Measurements from ENCODE around the gene GALNT7. TPM values are rescaled to one million over a fixed set of nuclear protein-coding genes. Genes with fewer than 3 reads are reported as not detected.

The GALNT7 gene
- total and polyA plus RNA-seq, 4 donors: 6.3 to 29.8 (median 16.2) TPM

DNA sequence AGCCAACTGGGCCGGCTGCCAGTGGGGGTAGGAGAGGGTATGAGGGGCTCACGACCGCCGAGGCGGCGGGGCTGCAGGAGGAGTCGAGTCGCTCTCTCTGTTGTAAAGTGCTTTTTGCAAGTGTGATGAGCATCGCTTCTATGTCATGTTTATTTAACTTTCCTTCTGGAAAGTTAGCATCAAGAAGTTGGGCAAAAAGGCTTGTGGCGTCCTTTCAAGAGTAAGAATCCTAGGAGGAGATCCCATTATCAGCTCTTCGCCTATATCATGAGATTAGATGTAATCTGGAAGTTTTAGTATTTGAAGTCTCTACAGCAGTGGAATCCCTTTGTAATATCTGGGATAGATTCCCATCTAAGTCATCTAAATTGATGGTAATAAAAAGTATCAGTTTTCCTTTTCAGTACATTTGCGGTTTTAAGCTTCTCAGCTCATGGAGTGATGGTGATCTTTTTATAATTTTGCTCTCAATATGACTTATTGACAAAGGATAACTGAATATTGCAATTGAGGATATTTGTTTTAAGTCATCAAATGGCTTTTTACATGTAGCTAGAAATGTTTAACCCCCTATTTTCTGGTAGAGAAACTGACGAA is 1.7 kb downstream of the GALNT7 start:
- ATAC-seq (ENCODE audit: low FRiP score) (no peak), DNase-seq (no peak)
- Histone ChIP-seq H3K27me3 (ENCODE audit: control insufficient read depth in 1 of 2, insufficient read depth in 2 of 2, low read length in 1 of 2) (no peaks in the 10 kb centered on the region), H3K36me3 (ENCODE audit: control insufficient read depth in 1 of 2, insufficient read depth in 2 of 2, low read length in 1 of 2) (no peaks in the 10 kb centered on the region), H3K4me3 (ENCODE audit: low read length in 2 of 2) (peak overlapping the region; percentile 77 to 83), H3K9me3 (ENCODE audit: control insufficient read depth, low read length) (no peaks in the 10 kb centered on the region), H3K27ac (ENCODE audit: low read depth in 1 of 2, low read length in 2 of 2) (peak overlapping the region; percentile 25 to 79), H3K4me1 (ENCODE audit: control insufficient read depth in 1 of 2, insufficient read depth in 2 of 2, low read length in 2 of 2) (peaks cover 0 to 3% of the 10 kb centered on the region in 2 donors)
- intact Hi-C loops (cut with DNase I): no loop called here
- WGBS, 2 donors: 7 to 8% methylated on average over 13 of the region's 13 CpGs

DNA sequence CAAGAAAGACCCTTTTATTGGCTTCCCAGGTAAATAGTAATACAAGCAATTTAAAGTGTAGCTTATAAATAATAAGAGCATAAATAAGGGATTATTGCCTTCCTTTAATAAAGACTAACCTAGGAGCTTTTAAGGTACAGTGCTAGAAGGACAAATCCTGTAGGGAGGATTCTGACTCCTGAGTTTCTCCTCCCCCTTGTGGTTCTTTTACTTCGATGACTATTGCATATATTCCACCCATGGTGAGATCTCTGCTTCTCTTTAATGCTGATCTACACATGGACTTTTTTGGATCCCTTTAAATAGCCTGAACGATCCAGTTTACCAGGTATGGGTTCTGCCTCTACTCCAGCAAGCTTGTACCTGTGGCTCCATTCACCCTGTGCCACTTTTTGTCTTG is 2.5 kb downstream of the GALNT7 start:
- WGBS, 2 donors: 37 to 47% methylated on average over 2 of the region's 2 CpGs
- H3K4me1 ChIP-seq (ENCODE audit: control insufficient read depth in 1 of 2, insufficient read depth in 2 of 2, low read length in 2 of 2): peaks cover 0 to 3% of the 10 kb centered on the region in 2 donors

DNA sequence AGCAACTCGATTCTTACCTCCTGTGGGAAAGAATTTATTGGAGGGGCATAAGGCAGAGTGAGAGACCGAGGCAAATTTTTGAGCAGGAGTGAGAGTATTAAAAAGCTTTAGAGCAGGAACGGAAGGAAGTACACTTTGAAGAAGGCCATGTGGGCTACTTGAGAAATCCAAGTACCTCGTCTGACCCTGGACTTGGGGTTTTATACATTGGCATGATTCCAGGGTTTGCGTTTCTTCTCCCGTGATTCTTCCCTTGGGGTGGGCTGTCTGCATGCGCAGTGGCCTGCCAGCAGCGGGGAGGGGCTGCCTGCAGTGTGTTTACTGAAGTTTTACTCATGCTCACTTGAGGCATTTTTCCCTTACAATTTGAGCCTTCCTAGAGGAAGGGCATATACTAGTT is 3.4 kb downstream of the GALNT7 start:
- no peak overlapping the region for H3K4me3 ChIP-seq (ENCODE audit: low read length in 2 of 2)
- intact Hi-C loops (cut with DNase I): no loop called here
- ATAC-seq (ENCODE audit: low FRiP score) (no peak), DNase-seq (no peak)
- peaks cover 2 to 3% of the 10 kb centered on the region in 2 donors for H3K4me1 ChIP-seq (ENCODE audit: control insufficient read depth in 1 of 2, insufficient read depth in 2 of 2, low read length in 2 of 2)
- no peaks in the 10 kb centered on the region for H3K36me3 ChIP-seq (ENCODE audit: control insufficient read depth in 1 of 2, insufficient read depth in 2 of 2, low read length in 1 of 2)
- H3K27ac ChIP-seq (ENCODE audit: low read depth in 1 of 2, low read length in 2 of 2): no peak overlapping the region
- WGBS, 2 donors: 84 to 85% methylated on average over 8 of the region's 8 CpGs
- H3K9me3 ChIP-seq (ENCODE audit: control insufficient read depth, low read length): no peaks in the 10 kb centered on the region
- no peaks in the 10 kb centered on the region for H3K27me3 ChIP-seq (ENCODE audit: control insufficient read depth in 1 of 2, insufficient read depth in 2 of 2, low read length in 1 of 2)

More for the DNA sequence above, 2.5 kb downstream of the GALNT7 start:
- no peaks in the 10 kb centered on the region for H3K27me3 ChIP-seq (ENCODE audit: control insufficient read depth in 1 of 2, insufficient read depth in 2 of 2, low read length in 1 of 2)
- intact Hi-C loops (cut with DNase I): no loop called here
- DNase-seq: no peak
- no peaks in the 10 kb centered on the region for H3K9me3 ChIP-seq (ENCODE audit: control insufficient read depth, low read length)
- no peak overlapping the region for H3K27ac ChIP-seq (ENCODE audit: low read depth in 1 of 2, low read length in 2 of 2)
- no peaks in the 10 kb centered on the region for H3K36me3 ChIP-seq (ENCODE audit: control insufficient read depth in 1 of 2, insufficient read depth in 2 of 2, low read length in 1 of 2)
- H3K4me3 ChIP-seq (ENCODE audit: low read length in 2 of 2): no peak overlapping the region
- ATAC-seq (ENCODE audit: low FRiP score): no peak

DNA sequence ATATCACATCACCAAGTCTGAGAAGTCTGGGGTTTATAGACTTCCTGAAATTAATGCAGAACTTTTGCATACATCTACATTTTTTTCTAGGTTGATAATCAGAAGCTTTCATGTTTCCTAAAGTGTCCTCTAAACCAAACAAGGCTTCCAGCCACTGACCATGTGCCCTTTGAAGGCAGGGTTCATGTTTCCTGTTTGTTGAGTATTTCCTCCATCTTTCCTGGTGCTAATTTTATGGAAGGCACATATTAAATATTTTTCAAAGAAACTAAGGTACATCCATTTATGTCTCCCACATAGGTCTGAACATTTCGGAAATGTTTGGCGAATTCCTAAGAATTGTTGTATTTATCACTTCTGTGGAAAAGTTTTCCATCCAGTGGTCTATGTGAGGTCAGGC is 5.6 kb downstream of the GALNT7 start:
- Histone ChIP-seq H3K27me3 (ENCODE audit: control insufficient read depth in 1 of 2, insufficient read depth in 2 of 2, low read length in 1 of 2) (no peaks in the 10 kb centered on the region), H3K27ac (ENCODE audit: low read depth in 1 of 2, low read length in 2 of 2) (no peak overlapping the region), H3K36me3 (ENCODE audit: control insufficient read depth in 1 of 2, insufficient read depth in 2 of 2, low read length in 1 of 2) (no peaks in the 10 kb centered on the region), H3K9me3 (ENCODE audit: control insufficient read depth, low read length) (no peaks in the 10 kb centered on the region), H3K4me3 (ENCODE audit: low read length in 2 of 2) (no peak overlapping the region), H3K4me1 (ENCODE audit: control insufficient read depth in 1 of 2, insufficient read depth in 2 of 2, low read length in 2 of 2) (peaks cover 2 to 3% of the 10 kb centered on the region in 2 donors)
- DNase-seq (no peak), ATAC-seq (ENCODE audit: low FRiP score) (no peak)
- 95 to 96% methylated on average over 2 of the region's 2 CpGs for WGBS, 2 donors
- intact Hi-C loops (cut with DNase I): no loop called here

DNA sequence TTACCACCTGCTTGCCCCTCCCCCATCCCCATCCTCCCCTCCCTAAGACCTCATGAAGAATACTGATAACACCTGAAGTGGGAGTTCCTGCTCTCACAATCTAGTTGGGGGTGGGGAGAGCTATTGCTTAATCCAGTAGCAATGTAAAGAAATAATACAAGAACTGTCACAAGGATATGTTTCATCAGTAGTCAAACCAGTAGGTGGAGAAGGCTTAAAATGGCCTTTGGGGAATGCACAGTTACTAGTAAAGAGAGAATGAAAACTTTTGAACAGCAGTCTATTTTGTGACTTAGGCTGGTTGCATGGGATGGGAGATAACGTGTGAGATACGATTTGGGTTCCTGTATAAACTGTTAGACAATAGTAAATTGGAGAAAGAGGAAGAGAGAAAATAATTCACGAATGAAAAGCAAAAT is 6.0 kb downstream of the GALNT7 start:
- Histone ChIP-seq H3K27me3 (ENCODE audit: control insufficient read depth in 1 of 2, insufficient read depth in 2 of 2, low read length in 1 of 2) (no peaks in the 10 kb centered on the region), H3K27ac (ENCODE audit: low read depth in 1 of 2, low read length in 2 of 2) (no peak overlapping the region), H3K9me3 (ENCODE audit: control insufficient read depth, low read length) (no peaks in the 10 kb centered on the region), H3K36me3 (ENCODE audit: control insufficient read depth in 1 of 2, insufficient read depth in 2 of 2, low read length in 1 of 2) (no peaks in the 10 kb centered on the region), H3K4me1 (ENCODE audit: control insufficient read depth in 1 of 2, insufficient read depth in 2 of 2, low read length in 2 of 2) (peaks cover 2 to 5% of the 10 kb centered on the region in 2 donors), H3K4me3 (ENCODE audit: low read length in 2 of 2) (no peak overlapping the region)
- no peak for DNase-seq
- 89 to 93% methylated on average over 3 of the region's 3 CpGs for WGBS, 2 donors
- intact Hi-C loops (cut with DNase I): no loop called here
- no peak for ATAC-seq (ENCODE audit: low FRiP score)

DNA sequence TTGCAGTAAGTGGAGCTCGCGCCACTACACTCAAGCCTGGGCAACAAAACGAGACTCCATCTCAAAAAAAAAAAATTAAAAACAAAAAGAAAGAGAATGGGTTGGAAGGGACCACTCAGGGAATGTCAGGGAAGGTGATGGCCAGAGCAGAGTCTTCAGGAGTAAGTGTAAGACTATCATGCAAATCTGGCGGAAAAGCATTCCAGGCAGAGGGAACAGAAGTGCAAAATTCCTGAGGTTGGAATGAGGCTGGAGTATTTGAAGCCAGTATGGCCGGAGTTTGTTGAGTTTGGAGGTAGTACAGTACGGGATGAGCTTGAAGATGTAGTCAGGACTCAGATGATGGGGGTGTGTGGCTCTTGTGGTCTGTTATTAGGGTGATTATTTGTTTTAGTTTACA is 7.4 kb downstream of the GALNT7 start:
- DNase-seq (no peak), ATAC-seq (ENCODE audit: low FRiP score) (no peak)
- H3K36me3 ChIP-seq (ENCODE audit: control insufficient read depth in 1 of 2, insufficient read depth in 2 of 2, low read length in 1 of 2): no peaks in the 10 kb centered on the region
- WGBS, 2 donors: 96 to 100% methylated on average over 6 of the region's 6 CpGs
- H3K27ac ChIP-seq (ENCODE audit: low read depth in 1 of 2, low read length in 2 of 2): no peak overlapping the region
- H3K9me3 ChIP-seq (ENCODE audit: control insufficient read depth, low read length): no peaks in the 10 kb centered on the region
- H3K4me1 ChIP-seq (ENCODE audit: control insufficient read depth in 1 of 2, insufficient read depth in 2 of 2, low read length in 2 of 2): peaks cover 2 to 5% of the 10 kb centered on the region in 2 donors
- no peak overlapping the region for H3K4me3 ChIP-seq (ENCODE audit: low read length in 2 of 2)
- intact Hi-C loops (cut with DNase I): no loop called here
- no peaks in the 10 kb centered on the region for H3K27me3 ChIP-seq (ENCODE audit: control insufficient read depth in 1 of 2, insufficient read depth in 2 of 2, low read length in 1 of 2)

DNA sequence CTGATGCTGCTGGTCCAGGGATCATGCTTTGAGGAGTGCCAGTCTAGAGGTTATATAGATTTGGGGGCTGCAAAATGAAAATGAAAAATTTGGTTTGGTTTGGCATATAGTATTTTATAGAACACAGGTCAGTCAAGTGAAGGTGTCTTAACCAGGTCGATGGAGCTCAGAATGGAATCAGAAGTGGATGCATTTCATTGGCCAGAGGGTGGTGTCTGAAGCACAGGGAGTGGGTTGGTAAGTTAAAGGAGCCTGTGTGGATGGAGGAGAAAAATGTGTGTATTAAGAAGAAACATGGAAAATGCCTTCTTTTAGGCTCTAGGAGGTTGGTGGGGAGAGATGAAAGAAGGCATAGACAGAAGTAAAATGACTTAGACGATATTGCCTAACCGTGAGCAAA is 8.6 kb downstream of the GALNT7 start:
- intact Hi-C loops (cut with DNase I): no loop called here
- Histone ChIP-seq H3K27me3 (ENCODE audit: control insufficient read depth in 1 of 2, insufficient read depth in 2 of 2, low read length in 1 of 2) (no peaks in the 10 kb centered on the region), H3K9me3 (ENCODE audit: control insufficient read depth, low read length) (no peaks in the 10 kb centered on the region), H3K27ac (ENCODE audit: low read depth in 1 of 2, low read length in 2 of 2) (no peak overlapping the region), H3K36me3 (ENCODE audit: control insufficient read depth in 1 of 2, insufficient read depth in 2 of 2, low read length in 1 of 2) (no peaks in the 10 kb centered on the region), H3K4me3 (ENCODE audit: low read length in 2 of 2) (no peak overlapping the region), H3K4me1 (ENCODE audit: control insufficient read depth in 1 of 2, insufficient read depth in 2 of 2, low read length in 2 of 2) (peaks cover 2% of the 10 kb centered on the region in 2 donors)
- no peak for ATAC-seq (ENCODE audit: low FRiP score)
- DNase-seq: no peak
- 82 to 84% methylated on average over 3 of the region's 3 CpGs for WGBS, 2 donors

DNA sequence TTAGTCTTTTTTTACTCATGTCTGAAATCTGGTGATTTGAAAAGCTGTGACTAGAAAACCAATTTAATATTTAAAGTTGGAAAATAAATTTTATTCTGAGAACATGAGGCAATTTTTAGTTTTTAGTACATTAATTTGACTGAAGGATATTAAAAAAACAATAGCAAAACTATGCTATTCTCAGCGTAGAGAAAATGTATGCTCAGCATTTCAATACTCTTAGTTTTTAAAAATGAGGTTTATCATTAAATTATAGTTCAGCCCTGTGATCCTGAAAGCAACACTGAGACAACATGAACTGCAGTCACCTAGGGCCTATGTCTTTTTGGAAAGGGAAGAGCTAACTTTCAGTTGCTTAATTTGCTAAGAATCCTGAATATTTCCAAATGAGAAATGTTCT is 9.5 kb downstream of the GALNT7 start:
- intact Hi-C loops (cut with DNase I): no loop called here
- peaks cover 2% of the 10 kb centered on the region in 2 donors for H3K4me1 ChIP-seq (ENCODE audit: control insufficient read depth in 1 of 2, insufficient read depth in 2 of 2, low read length in 2 of 2)
- no peak overlapping the region for H3K4me3 ChIP-seq (ENCODE audit: low read length in 2 of 2)
- H3K27me3 ChIP-seq (ENCODE audit: control insufficient read depth in 1 of 2, insufficient read depth in 2 of 2, low read length in 1 of 2): no peaks in the 10 kb centered on the region
- no peak for ATAC-seq (ENCODE audit: low FRiP score)
- H3K36me3 ChIP-seq (ENCODE audit: control insufficient read depth in 1 of 2, insufficient read depth in 2 of 2, low read length in 1 of 2): no peaks in the 10 kb centered on the region
- H3K27ac ChIP-seq (ENCODE audit: low read depth in 1 of 2, low read length in 2 of 2): no peak overlapping the region
- H3K9me3 ChIP-seq (ENCODE audit: control insufficient read depth, low read length): no peaks in the 10 kb centered on the region
- DNase-seq: no peak
- 71 to 80% methylated on average over 1 of the region's 1 CpG for WGBS, 2 donors

DNA sequence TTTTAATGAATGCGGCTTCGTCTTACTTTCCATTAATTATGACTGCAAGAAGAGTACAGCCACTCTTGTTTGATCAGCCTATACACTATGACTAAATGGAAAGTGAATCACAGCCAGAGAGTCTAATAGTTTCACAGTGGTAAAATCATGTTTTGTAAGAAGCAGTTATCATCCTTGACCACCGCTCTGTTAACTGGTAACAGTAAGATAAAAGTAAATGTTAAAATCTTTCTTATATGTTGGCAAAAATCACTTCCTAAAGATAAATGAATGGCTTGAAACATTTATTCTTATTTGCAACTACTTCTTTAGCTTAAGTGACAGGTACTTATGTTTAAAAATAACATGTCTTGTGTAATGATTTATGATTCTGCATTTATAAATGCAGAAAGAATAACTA is 13.2 kb downstream of the GALNT7 start:
- WGBS, 2 donors: 87 to 88% methylated on average over 3 of the region's 3 CpGs
- Histone ChIP-seq H3K36me3 (ENCODE audit: control insufficient read depth in 1 of 2, insufficient read depth in 2 of 2, low read length in 1 of 2) (no peaks in the 10 kb centered on the region), H3K9me3 (ENCODE audit: control insufficient read depth, low read length) (no peaks in the 10 kb centered on the region), H3K4me1 (ENCODE audit: control insufficient read depth in 1 of 2, insufficient read depth in 2 of 2, low read length in 2 of 2) (peaks cover 0 to 2% of the 10 kb centered on the region in 2 donors), H3K4me3 (ENCODE audit: low read length in 2 of 2) (no peak overlapping the region), H3K27ac (ENCODE audit: low read depth in 1 of 2, low read length in 2 of 2) (peak overlapping the region in 1 of 2 donors; percentile 57), H3K27me3 (ENCODE audit: control insufficient read depth in 1 of 2, insufficient read depth in 2 of 2, low read length in 1 of 2) (no peaks in the 10 kb centered on the region)
- DNase-seq: no peak
- no peak for ATAC-seq (ENCODE audit: low FRiP score)
- intact Hi-C loops (cut with DNase I): no loop called here
